Sciatic nerve (tissue), 2 donors: ENCODE results near the gene KCNMA1. TPM values are rescaled to one million over a fixed set of nuclear protein-coding genes. Genes with fewer than 3 reads are reported as not detected.
"Not testable (repeated sequence)": the region's sequence is repeated elsewhere in the genome, so short reads cannot be mapped to it uniquely, and the experiment has no call there.

Experiments
- ATAC-seq: fragments of 200-7000 bp; cut with Tn5 transposase; one replicate; pipeline ENCODE4 v1.9.1; 2020; ENCODE audit warnings: mild to moderate bottlenecking, moderate library complexity
- DNase-seq: peaks from one replicate; pipeline ENCODE4 v3.0.0-alpha.2; 2020; ENCODE audit warnings: low spot score
- intact Hi-C: fragments of 100-400 bp; cut with DNase I; formaldehyde crosslinking; loops from one replicate; pipeline ENCODE4 v1.14.2; 2022
- total RNA-seq: library from RNA; stranded (reverse); fragmentation: NEBNext Ultra II Directional; extraction: Animal tissue kit (Norgen Biotek cat#: 25700); gene quantifications from one replicate; pipeline ENCODE4 v1.2.1, GENCODE V29; 2021
- donor health status: DM: no; HTN: no; CAD: no.
- donor health status: DM: no; HTN: no; CAD: no.

The KCNMA1 gene
- total RNA-seq, 1 donor from 2014 or later: 10.7 TPM

- intact Hi-C loops: no loop called here
- no peak for DNase-seq
Observed at GRCh38 chr10:77529050-77529576, 108.5 kb downstream of the KCNMA1 start.

DNA sequence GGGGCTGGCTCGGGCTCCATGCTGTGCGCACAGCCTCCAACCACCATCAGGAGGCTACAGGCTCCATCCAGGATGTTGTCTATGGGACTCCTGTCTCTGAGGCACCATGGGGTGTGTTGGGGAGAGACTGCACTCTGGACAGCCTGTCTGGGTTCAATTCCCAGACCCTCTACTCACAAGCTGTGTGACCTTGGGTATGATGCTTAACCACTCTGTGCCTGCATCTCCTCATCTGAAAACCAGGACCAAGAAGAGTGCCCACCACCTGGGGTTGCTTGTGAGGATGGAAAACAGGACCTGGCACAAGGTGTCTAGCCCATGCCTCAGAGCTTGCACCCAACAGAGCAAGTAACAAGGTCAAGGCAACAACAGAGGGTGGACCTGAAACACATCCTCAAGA is 109.8 kb downstream of the KCNMA1 start:
- no peak for DNase-seq
- intact Hi-C loops: no loop called here
- no peak for ATAC-seq

More at GRCh38 chr10:77529050-77529576, 108.5 kb downstream of the KCNMA1 start:
- ATAC-seq: no peak

GRCh38 chr10:77526868-77527617 is 110.6 kb downstream of the KCNMA1 start:
- DNase-seq (no peak), ATAC-seq (no peak)
- intact Hi-C loops: no loop called here

- ATAC-seq (peak; percentile 79), DNase-seq (no peak)
- intact Hi-C loops: no loop called here
Observed at GRCh38 chr10:77524281-77524711, 113.3 kb downstream of the KCNMA1 start.

GRCh38 chr10:77522268-77522809 is 115.3 kb downstream of the KCNMA1 start:
- ATAC-seq: no peak
- intact Hi-C loops: no loop called here
- no peak for DNase-seq

DNA sequence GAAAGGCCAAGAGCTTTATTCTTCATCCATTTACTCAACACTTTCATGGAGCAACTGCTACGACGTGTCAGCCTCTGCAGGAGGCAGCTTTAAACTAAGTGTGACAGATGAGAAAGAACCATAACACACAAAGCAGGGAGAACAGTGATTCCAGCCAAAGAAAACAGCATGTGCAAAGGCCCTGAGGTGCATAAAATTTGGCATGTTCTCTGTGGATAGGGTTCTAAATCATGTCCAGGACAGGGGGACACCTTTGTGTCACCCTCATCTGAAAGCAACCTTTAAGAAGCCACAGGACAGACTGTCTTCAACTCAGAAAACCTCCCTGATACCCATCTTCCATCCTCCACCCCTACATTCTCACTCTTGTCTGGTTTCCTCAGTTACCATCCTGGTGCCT is 116.6 kb downstream of the KCNMA1 start:
- no peak for ATAC-seq
- DNase-seq: no peak
- intact Hi-C loops: no loop called here

GRCh38 chr10:77520290-77520689 is 117.3 kb downstream of the KCNMA1 start:
- no peak for ATAC-seq
- intact Hi-C loops: no loop called here
- DNase-seq: no peak

DNA sequence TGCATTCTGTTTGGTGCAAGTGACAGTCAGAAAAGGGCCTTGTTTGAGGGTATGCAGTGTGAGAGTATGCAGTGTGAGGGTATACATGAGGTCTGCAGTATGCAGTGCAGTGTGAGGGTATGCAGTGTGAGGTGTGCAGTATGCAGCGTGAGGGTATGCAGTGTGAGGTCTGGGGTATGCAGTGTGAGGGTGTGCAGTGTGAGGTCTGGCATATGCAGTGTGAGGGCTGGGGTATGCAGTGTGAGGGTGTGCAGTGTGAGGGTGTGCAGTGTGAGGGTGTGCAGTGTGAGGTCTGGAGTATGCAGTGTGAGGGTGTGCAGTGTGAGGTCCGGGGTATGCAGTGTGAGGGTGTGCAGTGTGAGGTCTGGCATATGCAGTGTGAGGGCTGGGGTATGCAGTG is 117.8 kb downstream of the KCNMA1 start:
- DNase-seq, intact Hi-C loops, ATAC-seq: not testable (repeated sequence)

GRCh38 chr10:77518910-77519274 is 118.7 kb downstream of the KCNMA1 start:
- no peak for ATAC-seq
- intact Hi-C loops: no loop called here
- no peak for DNase-seq

DNA sequence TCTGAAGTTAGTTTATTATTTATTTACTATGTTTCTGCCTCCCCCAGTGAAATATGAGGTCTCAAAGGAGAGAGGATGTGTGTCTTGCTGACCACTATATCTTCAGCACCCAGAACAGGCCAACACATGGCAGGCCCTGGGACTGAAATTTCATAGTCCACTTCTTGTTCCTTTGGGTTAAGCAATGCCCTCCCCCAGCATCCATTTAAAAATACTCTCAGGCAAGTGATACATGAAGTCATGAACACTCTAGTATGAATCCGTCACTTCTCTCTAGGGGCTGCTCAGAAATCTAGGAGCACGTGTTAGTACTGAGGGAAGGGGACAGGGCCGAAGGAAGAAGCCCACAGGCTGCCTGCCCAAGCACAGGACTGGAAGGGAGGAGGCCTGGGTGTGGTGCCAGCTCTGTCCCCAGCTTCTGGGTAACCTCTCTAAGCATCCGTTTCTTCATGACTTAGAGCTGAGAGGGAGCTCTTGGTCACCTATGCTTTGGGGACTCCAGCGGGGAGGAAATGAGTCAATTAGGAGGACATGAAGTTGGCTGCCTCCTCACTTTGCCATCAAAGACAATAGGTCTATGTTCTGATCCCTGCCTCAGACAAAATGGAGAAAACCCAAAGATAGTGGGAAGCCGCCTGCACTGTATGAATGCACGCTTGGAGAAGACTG is 119.2 kb downstream of the KCNMA1 start:
- no peak for ATAC-seq
- no peak for DNase-seq
- intact Hi-C loops: no loop called here

DNA sequence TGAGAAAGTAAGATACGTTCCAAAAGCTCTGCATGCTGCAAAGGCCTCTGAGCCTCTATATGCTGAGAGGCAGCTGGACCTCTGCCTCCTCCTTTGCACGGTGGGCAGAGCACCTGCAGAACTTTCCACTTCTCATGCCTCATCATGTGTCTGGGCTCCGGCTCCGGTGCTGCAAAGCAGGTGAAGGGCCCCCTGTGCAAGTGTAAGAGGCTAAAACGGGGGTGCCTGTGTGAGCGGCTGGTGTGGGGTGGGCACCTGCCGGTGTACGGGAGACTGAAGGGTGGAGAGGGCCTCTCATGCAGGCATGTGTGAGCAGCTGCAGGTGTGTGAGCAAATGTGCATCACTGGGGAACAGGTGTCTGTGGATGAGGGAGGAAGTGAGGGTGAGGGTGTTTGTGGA is 121.0 kb downstream of the KCNMA1 start:
- DNase-seq (no peak), ATAC-seq (no peak)
- intact Hi-C loops: no loop called here

- DNase-seq: no peak
- no peak for ATAC-seq
- intact Hi-C loops: no loop called here
Observed at GRCh38 chr10:77514870-77515269, 122.7 kb downstream of the KCNMA1 start.

DNA sequence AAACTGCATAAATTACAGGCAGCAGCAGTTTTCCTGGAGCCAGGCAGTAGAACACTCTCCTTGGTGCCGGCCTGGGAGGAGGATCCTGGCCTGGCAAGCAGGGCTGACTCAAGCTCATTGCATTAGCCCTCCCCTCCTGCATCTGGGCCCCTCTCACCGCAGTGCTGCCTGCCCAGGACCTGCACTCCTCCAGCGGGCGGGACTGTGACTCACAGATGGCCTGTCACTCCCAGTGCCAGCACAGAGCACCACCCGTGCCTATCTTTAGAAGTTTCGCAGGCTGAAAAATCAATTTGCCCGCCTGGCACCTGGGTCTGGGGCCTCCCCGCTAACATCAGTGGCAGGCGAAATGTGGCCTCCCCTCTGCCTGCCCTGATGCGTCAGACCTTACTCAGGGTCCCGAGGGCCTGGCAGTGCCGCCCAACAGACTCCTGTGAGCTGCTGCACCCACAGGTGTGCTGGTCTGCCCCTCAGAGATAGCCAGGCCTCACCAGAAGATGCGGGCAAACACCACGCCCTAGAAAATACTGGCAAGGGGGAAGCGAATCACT is 123.8 kb downstream of the KCNMA1 start:
- intact Hi-C loops: no loop called here
- DNase-seq: no peak
- ATAC-seq: peak; percentile 20

DNA sequence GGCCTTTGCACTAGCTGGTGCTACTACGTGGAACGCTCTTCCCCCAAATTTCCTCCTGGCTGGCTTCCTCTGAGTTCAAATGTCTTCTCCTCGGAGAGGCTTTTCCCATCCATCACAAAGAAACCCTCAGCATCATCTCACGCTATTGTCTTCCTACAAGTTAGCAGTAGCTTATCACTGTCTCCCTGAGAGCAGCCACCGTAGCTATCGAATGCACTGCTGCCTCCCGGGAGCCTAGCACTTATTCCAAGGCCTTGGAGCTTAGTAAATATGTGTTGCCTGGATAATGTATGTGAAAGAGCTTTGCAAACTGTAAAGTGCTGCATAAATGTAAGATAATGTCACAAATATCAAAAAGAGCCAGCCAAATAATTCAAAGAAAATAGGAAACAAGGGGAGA is 124.4 kb downstream of the KCNMA1 start:
- no peak for ATAC-seq

GRCh38 chr10:77512219-77512578 is 125.4 kb downstream of the KCNMA1 start:
- intact Hi-C loops: no loop called here
- ATAC-seq (no peak), DNase-seq (no peak)

More for the DNA sequence above, 124.4 kb downstream of the KCNMA1 start:
- intact Hi-C loops: no loop called here
- DNase-seq: no peak

- ATAC-seq (no peak), DNase-seq (no peak)
- intact Hi-C loops: no loop called here
Observed at GRCh38 chr10:77511498-77512218, 126.0 kb downstream of the KCNMA1 start.

DNA sequence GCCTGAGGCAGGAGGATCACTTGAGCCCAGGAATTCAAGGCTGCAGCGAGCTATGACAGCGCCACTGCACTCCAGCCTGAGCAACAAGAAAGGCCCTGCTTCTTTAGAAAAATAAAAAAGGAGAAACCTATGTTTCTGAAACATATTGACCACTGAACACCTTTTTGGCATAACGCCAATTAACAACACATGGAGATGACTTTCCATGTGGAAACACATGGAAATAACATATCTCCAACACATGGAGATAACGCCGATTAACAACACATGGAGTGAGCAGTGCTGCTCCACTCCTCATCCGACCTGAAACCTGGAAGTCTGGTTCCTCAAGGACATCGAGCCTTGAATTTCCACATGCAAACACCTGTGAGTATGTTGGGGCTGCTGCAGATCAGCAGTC is 126.9 kb downstream of the KCNMA1 start:
- ATAC-seq (no peak), DNase-seq (no peak)
- intact Hi-C loops: no loop called here

DNA sequence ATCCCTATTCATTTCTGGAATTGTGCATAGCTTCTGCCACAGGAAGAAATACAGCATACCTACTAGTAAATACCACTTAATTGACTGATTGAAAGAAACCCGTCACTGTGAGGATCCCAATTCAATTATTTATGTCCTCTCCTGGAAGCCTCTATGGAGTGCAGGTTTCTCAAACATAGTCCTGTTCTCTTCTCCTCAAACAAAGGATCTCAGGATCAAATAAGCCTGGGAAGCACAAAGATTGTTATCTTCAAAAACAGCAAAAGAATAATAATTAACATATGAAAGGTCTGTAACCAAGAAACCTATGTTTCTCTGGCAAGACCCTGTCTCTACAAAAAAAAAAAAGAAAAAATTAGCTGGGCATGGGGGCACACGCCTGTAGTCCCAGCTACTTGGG is 127.3 kb downstream of the KCNMA1 start:
- intact Hi-C loops: no loop called here
- ATAC-seq: no peak

GRCh38 chr10:77509391-77509790 is 128.2 kb downstream of the KCNMA1 start:
- DNase-seq (no peak), ATAC-seq (no peak)
- intact Hi-C loops: no loop called here

More for the DNA sequence above, 127.3 kb downstream of the KCNMA1 start:
- DNase-seq: no peak
